NCI-H69 (cell line): ENCODE measurements around the gene TBC1D10B.

Source experiments
- DNase-seq: peaks from one replicate; lab custom pipeline; 2025; lab: John Stamatoyannopoulos, UW

The TBC1D10B gene, protein sequence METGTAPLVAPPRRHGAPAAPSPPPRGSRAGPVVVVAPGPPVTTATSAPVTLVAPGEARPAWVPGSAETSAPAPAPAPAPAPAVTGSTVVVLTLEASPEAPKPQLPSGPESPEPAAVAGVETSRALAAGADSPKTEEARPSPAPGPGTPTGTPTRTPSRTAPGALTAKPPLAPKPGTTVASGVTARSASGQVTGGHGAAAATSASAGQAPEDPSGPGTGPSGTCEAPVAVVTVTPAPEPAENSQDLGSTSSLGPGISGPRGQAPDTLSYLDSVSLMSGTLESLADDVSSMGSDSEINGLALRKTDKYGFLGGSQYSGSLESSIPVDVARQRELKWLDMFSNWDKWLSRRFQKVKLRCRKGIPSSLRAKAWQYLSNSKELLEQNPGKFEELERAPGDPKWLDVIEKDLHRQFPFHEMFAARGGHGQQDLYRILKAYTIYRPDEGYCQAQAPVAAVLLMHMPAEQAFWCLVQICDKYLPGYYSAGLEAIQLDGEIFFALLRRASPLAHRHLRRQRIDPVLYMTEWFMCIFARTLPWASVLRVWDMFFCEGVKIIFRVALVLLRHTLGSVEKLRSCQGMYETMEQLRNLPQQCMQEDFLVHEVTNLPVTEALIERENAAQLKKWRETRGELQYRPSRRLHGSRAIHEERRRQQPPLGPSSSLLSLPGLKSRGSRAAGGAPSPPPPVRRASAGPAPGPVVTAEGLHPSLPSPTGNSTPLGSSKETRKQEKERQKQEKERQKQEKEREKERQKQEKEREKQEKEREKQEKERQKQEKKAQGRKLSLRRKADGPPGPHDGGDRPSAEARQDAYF

GRCh38 chr16:30370456-30371247 is at the start of gene TBC1D10B:
TSS of gene TBC1D10B (minus strand) at chr16:30370494. CDS start at chr16:30370183, 311 bp downstream.
- peak; percentile 100 for DNase-seq

GRCh38 chr16:30418350-30419181 is 48.3 kb upstream of the TBC1D10B start:
- peak; percentile 28 for DNase-seq

DNA sequence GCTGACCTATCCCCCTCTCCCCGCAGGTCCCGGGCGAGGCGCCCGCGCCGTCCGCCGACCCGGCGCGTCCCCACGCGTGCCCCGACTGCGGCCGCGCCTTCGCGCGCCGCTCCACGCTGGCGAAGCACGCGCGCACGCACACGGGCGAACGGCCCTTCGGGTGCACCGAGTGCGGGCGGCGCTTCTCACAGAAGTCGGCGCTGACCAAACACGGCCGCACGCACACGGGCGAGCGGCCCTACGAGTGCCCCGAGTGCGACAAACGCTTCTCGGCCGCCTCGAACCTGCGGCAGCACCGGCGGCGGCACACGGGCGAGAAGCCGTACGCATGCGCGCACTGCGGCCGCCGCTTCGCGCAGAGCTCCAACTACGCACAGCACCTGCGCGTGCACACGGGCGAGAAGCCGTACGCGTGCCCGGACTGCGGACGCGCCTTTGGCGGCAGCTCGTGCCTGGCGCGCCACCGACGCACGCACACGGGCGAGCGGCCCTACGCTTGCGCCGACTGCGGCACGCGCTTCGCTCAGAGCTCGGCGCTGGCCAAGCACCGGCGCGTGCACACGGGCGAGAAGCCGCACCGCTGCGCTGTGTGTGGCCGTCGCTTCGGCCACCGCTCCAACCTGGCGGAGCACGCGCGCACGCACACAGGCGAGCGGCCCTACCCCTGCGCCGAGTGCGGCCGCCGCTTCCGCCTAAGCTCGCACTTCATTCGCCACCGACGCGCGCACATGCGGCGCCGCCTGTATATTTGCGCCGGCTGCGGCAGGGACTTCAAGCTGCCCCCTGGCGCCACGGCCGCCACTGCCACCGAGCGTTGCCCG is 47.4 kb upstream of the TBC1D10B start:
- DNase-seq = peak; percentile 99

GRCh38 chr16:30416624-30417528 is 46.6 kb upstream of the TBC1D10B start:
- DNase-seq = peak; percentile 69

- DNase-seq = no peak
These were observed 45.8 kb upstream of the TBC1D10B start for GRCh38 chr16:30416047-30416603.

GRCh38 chr16:30414159-30414558 is 43.9 kb upstream of the TBC1D10B start:
- no peak for DNase-seq

GRCh38 chr16:30413112-30413806 is 43.0 kb upstream of the TBC1D10B start:
- no peak for DNase-seq

- DNase-seq = peak; percentile 90
These were observed 39.1 kb upstream of the TBC1D10B start for GRCh38 chr16:30409125-30410060.

- DNase-seq = peak; percentile 51
These were observed 37.7 kb upstream of the TBC1D10B start for GRCh38 chr16:30407804-30408534.

- peak; percentile 97 for DNase-seq
These were observed 37.0 kb upstream of the TBC1D10B start, which contains the start of gene ZNF771 for GRCh38 chr16:30407102-30407803. TSS of gene ZNF771 (plus strand) at chr16:30407606. CDS start at chr16:30408054, 448 bp downstream.

DNA sequence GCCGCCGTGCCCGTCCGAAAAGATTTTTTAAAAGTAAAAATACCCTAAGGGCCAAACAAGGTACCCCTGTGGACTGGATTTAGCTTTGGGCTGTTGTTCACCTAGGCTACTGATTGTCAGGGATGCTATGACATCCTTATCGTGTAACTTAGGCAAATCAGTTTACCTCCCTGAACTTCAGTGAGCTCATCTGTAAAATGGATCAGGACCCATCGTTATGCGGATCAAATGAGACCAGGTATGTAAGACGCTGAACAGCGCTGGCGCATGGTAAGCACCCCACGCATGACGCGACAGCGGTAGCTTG is 36.5 kb upstream of the TBC1D10B start:
- DNase-seq = no peak

DNA sequence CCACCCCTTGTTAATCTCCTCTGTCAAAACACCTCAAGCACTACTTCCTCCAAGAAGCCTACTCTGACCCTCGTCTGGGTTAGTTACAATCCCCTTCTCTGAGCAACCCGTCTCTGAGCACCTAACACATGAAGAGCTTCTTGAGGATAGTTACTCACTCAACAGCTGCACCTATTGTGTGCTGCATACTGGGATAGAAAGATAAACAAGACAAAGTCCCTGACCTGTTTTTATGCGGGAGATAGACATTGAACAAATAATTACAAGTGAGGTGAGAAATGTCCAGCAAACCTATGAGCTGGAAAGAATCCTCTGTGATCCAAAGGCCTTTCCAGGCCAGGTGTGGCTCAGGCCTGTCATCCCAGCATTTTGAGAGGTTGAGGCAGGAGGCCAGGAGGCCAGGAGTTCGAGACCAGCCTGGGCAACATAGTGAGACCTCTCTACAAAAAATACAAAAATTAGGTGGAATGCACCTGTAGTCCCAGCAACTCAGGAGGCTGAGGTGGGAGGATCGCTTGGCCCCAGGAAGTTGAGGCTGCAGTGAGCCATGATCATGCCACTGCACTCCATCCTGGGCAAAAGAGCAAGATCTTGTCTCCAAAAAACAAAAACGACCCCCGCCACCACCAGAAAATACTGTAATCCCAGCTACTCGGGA is 31.6 kb upstream of the TBC1D10B start:
- no peak for DNase-seq

- peak; percentile 68 for DNase-seq
These were observed 29.3 kb upstream of the TBC1D10B start for GRCh38 chr16:30399435-30400186.

GRCh38 chr16:30398661-30399434 is 28.6 kb upstream of the TBC1D10B start:
- DNase-seq = no peak
